ENCODE measurements around the gene TOR1AIP1.

Gene TOR1AIP1

GRCh38 chr1:179910934-179911333 is 28.8 kb downstream of the TOR1AIP1 start:
- ChIA-PET POLR2A (ENCODE audit: low non-redundant PET) (no interaction called here), CTCF (interaction anchor here (1.0 kb wide), 1 partner anchor 659 kb away, joined by 3 read pairs; no protein-coding TSS in a partner anchor)
- TF ChIP-seq, protein P1, sequence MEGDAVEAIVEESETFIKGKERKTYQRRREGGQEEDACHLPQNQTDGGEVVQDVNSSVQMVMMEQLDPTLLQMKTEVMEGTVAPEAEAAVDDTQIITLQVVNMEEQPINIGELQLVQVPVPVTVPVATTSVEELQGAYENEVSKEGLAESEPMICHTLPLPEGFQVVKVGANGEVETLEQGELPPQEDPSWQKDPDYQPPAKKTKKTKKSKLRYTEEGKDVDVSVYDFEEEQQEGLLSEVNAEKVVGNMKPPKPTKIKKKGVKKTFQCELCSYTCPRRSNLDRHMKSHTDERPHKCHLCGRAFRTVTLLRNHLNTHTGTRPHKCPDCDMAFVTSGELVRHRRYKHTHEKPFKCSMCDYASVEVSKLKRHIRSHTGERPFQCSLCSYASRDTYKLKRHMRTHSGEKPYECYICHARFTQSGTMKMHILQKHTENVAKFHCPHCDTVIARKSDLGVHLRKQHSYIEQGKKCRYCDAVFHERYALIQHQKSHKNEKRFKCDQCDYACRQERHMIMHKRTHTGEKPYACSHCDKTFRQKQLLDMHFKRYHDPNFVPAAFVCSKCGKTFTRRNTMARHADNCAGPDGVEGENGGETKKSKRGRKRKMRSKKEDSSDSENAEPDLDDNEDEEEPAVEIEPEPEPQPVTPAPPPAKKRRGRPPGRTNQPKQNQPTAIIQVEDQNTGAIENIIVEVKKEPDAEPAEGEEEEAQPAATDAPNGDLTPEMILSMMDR (conservative IDR thresholded peaks at IDR 0.05; ENCODE audit: low read depth): no peak
- DNase-seq (ENCODE audit: low spot score): no peak
- no peak overlapping the region for H3K27ac ChIP-seq

GRCh38 chr1:179911812-179912211 is 29.7 kb downstream of the TOR1AIP1 start:
- POLR2A ChIA-PET (ENCODE audit: low non-redundant PET): no interaction called here

GRCh38 chr1:179917601-179918429 is 35.7 kb downstream of the TOR1AIP1 start:
- ChIA-PET POLR2A (ENCODE audit: low non-redundant PET) (no interaction called here), CTCF (no interaction called here)
- TF ChIP-seq, protein P1 (conservative IDR thresholded peaks at IDR 0.05; ENCODE audit: low read depth): no peak
- no peak for DNase-seq (ENCODE audit: low spot score)
- no peak overlapping the region for H3K27ac ChIP-seq

More at GRCh38 chr1:179911812-179912211, 29.7 kb downstream of the TOR1AIP1 start:
- TF ChIP-seq, protein P1 (conservative IDR thresholded peaks at IDR 0.05; ENCODE audit: low read depth): no peak
- CTCF ChIA-PET: interaction anchor here (0.5 kb wide), 1 partner anchor 373 kb away, joined by 3 read pairs; no protein-coding TSS in a partner anchor
- H3K27ac ChIP-seq: no peak overlapping the region
- no peak for DNase-seq (ENCODE audit: low spot score)

- TF ChIP-seq, protein P1 (conservative IDR thresholded peaks at IDR 0.05; ENCODE audit: low read depth): no peak
- ChIA-PET CTCF (interaction anchor here (0.6 to 0.7 kb wide), 4 partner anchors 48 to 296 kb away, joined by 3 read pairs; no protein-coding TSS in a partner anchor), POLR2A (ENCODE audit: low non-redundant PET) (no interaction called here)
- DNase-seq (ENCODE audit: low spot score): no peak
- no peak overlapping the region for H3K27ac ChIP-seq
These were observed 39.4 kb downstream of the TOR1AIP1 start for GRCh38 chr1:179921472-179921871.

GRCh38 chr1:179921981-179922872 is 40.1 kb downstream of the TOR1AIP1 start:
- TF ChIP-seq, protein P1 (conservative IDR thresholded peaks at IDR 0.05; ENCODE audit: low read depth): no peak
- H3K27ac ChIP-seq: no peak overlapping the region
- POLR2A ChIA-PET (ENCODE audit: low non-redundant PET): no interaction called here
- CTCF ChIA-PET: interaction anchor here (0.6 kb wide), 2 partner anchors 164 to 295 kb away, joined by 3 read pairs; no protein-coding TSS in a partner anchor
- DNase-seq (ENCODE audit: low spot score): no peak

GRCh38 chr1:179923029-179923428 is 40.9 kb downstream of the TOR1AIP1 start:
- no peak overlapping the region for H3K27ac ChIP-seq
- TF ChIP-seq, protein P1 (conservative IDR thresholded peaks at IDR 0.05; ENCODE audit: low read depth): no peak
- POLR2A ChIA-PET (ENCODE audit: low non-redundant PET): no interaction called here
- CTCF ChIA-PET: no interaction called here
- no peak for DNase-seq (ENCODE audit: low spot score)
